Aorta (tissue), 5 donors: ENCODE results near the gene SHC4. TPM values are rescaled to one million over a fixed set of nuclear protein-coding genes. Genes with fewer than 3 reads are reported as not detected.

Experiments used
- ATAC-seq: fragments of 200-7000 bp; cut with Tn5 transposase; one replicate; pipeline ENCODE4 v1.9.1; 2022; ENCODE audit warnings: moderate library complexity; ENCODE audit not compliant: low FRiP score
- DNase-seq, 2 donors: peaks; one replicate each; pipeline ENCODE4 v3.0.0-alpha.2; 2020
- H3K27ac ChIP-seq, 2 donors: one replicate each; pipeline ENCODE4 v1.5.1; 2013; ENCODE audit warnings: low read length in 2 of 2, mild to moderate bottlenecking in 2 of 2, moderate library complexity in 2 of 2, control low read depth in 1 of 2, inconsistent platforms in 1 of 2, low read depth in 1 of 2
- H3K27me3 ChIP-seq, 2 donors: one replicate each; pipeline ENCODE4 v1.6.1; 2013; ENCODE audit warnings: control low read depth in 1 of 2, low read length in 1 of 2, mild to moderate bottlenecking in 1 of 2, moderate library complexity in 1 of 2; ENCODE audit not compliant: insufficient read depth in 2 of 2, control insufficient read depth in 1 of 2
- H3K36me3 ChIP-seq, 2 donors: one replicate each; pipeline ENCODE4 v1.6.1; 2013; ENCODE audit warnings: control low read depth in 1 of 2, low read length in 1 of 2, mild to moderate bottlenecking in 1 of 2; ENCODE audit not compliant: insufficient read depth in 2 of 2, control insufficient read depth in 1 of 2
- H3K4me1 ChIP-seq, 2 donors: one replicate each; pipeline ENCODE4 v1.6.1; 2013; ENCODE audit warnings: low read length in 2 of 2, control low read depth in 1 of 2, mild to moderate bottlenecking in 1 of 2, moderate library complexity in 1 of 2; ENCODE audit not compliant: insufficient read depth in 2 of 2, control insufficient read depth in 1 of 2
- H3K4me3 ChIP-seq, 2 donors: one replicate each; pipeline ENCODE4 v1.5.1; 2013; ENCODE audit warnings: low read length in 2 of 2, control low read depth in 1 of 2, mild to moderate bottlenecking in 1 of 2
- H3K9me3 ChIP-seq: one replicate; pipeline ENCODE4 v1.6.1; 2013; ENCODE audit warnings: mild to moderate bottlenecking, low read length; ENCODE audit not compliant: control insufficient read depth
- WGBS, 2 donors: extraction: QIAGEN DNeasy Blood & Tissue Kit; methylation state at CpG; one replicate each; pipeline ENCODE4 v1.1.7; 2013; 5-methylcytosine and 5-hydroxymethylcytosine counted together
- intact Hi-C, 2 donors: fragments of 100-400 bp; cut with DNase I; formaldehyde crosslinking; loops; one replicate each; pipeline versions ENCODE4 v1.14.2 to v1.15.0; 2022
- polyA plus RNA-seq, 2 donors: library from polyadenylated mRNA; stranded (reverse); fragments of 200-250 nt; gene quantifications; one replicate each; pipeline ENCODE4 v1.2.3, GENCODE V29; 2013
- total RNA-seq, 2 donors: library from RNA; stranded (reverse); fragmentation: NEBNext Ultra II Directional; extraction: Animal tissue kit (Norgen Biotek cat#: 25700); gene quantifications; one replicate each; pipeline ENCODE4 v1.2.1, GENCODE V29; 2021
- donor health status: healthy with polysubstance abuse.
- donor health status: Bipolar disorder and iron deficiency.
- donor health status: DM: no; HTN: no; CAD: no.
- donor health status: DM: no; HTN: no; CAD: no.
- donor health status: DM: yes; HTN: yes; CAD: no.

Gene SHC4
- total and polyA plus RNA-seq, 4 donors, result 4.4 to 18.6 (median 7.2) TPM

DNA sequence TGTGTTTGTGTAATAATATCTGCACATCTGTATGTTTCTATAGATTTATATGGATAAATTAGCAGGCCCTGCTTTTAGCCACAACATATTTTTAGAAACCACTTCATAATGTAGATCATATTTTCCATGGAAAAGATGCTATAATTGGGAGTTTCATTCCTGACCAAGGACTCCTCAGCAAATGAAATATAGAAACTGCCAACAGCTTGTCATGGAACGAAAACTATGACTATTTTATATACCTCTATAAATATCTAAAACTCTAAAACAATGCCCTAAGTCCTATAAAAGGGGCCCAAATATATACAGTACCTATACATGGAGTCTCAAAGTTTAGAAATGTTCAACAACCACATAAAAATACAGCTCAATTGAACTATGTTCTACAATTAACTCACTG, 57.9 kb downstream of the SHC4 start:
- Histone ChIP-seq H3K27ac (no peak overlapping the region), H3K4me3 (no peak overlapping the region), H3K36me3 (no peaks in the 10 kb centered on the region), H3K27me3 (no peaks in the 10 kb centered on the region), H3K4me1 (peaks cover 0 to 3% of the 10 kb centered on the region in 2 donors), H3K9me3 (no peaks in the 10 kb centered on the region)
- intact Hi-C loops, result no loop called here
- no peak for DNase-seq
- no peak for ATAC-seq
- 11% methylated on average over 1 of the region's 1 CpG for WGBS, 2 donors

DNA sequence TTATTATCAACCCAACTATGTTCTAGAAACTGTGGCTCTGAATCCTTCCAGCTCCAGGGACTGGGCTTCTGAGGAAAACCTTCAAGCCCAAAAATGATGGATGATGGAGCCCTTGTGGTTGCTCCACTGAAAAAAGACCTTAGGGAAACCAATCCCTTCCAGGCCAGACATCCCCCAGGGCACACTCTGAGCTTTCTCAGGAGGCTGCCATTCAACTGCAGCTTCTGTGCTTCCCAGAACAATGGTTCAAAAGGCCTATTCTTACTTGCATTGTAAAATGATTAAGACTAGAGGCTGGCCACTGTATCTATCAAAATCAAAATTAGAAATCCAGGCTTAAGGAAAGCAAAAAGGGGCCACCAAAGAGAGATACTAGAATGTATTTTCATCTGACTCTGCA, 58.5 kb downstream of the SHC4 start:
- no peak overlapping the region for H3K27ac ChIP-seq
- H3K36me3 ChIP-seq, result no peaks in the 10 kb centered on the region
- no peaks in the 10 kb centered on the region for H3K27me3 ChIP-seq
- intact Hi-C loops, result no loop called here
- DNase-seq, result no peak
- no peaks in the 10 kb centered on the region for H3K9me3 ChIP-seq
- no peak for ATAC-seq
- peaks cover 0 to 3% of the 10 kb centered on the region in 2 donors for H3K4me1 ChIP-seq
- H3K4me3 ChIP-seq, result no peak overlapping the region

DNA sequence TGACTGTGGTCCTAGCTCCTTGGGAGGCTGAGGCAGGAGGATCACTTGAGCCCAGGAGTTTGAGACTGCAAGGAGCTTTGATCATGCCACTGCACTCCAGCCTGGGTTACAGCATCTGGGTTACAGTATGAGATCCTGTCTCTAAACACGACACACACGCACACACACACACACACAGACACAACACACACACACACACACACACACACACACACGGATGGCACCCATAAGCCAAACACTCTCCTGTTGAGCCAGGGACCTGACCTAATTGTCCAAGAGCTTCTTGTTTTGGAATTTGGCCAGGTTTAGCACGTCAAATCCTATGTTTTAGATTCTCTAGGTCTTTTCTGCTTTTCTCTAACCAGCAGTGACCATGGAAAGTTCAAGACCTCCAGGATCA, 59.0 kb downstream of the SHC4 start:
- Histone ChIP-seq H3K9me3 (no peaks in the 10 kb centered on the region), H3K36me3 (no peaks in the 10 kb centered on the region), H3K4me3 (no peak overlapping the region), H3K27ac (no peak overlapping the region), H3K4me1 (peaks cover 0 to 3% of the 10 kb centered on the region in 2 donors), H3K27me3 (no peaks in the 10 kb centered on the region)
- 88 to 91% methylated on average over 4 of the region's 4 CpGs for WGBS, 2 donors
- DNase-seq (no peak), ATAC-seq (no peak)
- intact Hi-C loops, result no loop called here

DNA sequence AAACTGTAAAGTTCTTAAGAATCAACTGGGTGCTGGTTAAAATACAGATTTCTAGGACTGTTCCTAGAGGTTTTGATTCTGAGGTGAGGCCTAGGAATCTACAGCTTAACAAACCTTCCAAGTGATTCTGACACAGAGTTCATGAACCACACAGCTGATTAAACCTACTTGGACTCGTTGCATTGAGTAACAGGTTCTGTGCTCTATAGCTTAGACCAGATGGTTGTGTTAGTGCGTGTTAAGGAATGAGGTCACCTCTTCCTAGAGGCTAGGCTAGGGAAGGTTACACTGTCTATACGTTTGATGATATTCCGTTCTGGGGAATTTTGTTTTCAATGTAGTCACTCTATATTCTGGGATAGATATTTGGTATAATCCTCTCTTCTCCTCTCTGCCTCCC, 63.9 kb downstream of the SHC4 start:
- 93 to 98% methylated on average over 4 of the region's 4 CpGs for WGBS, 2 donors
- intact Hi-C loops, result no loop called here
- no peak overlapping the region for H3K27ac ChIP-seq

DNA sequence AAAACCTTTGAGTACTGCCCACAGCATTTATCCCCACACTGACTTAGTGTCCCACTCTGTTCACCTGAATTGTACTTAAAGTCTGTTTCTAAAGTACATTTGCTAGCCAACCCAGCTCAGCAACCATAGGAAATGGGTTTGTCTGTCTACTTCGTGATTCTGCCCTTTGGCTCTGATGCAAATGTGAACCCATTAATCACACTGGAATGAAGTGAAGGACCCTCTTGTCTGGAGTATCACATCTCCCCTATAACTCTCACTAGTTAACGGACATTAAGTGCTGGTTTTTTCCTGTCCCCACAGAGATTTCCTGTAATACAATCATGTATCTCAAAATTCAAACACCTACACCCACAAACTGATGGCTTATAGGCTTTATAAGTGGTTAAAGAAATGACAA, 65.3 kb downstream of the SHC4 start:
- no peaks in the 10 kb centered on the region for H3K36me3 ChIP-seq
- H3K27ac ChIP-seq, result no peak overlapping the region
- intact Hi-C loops, result no loop called here
- no peaks in the 10 kb centered on the region for H3K4me1 ChIP-seq
- 87 to 93% methylated on average over 2 of the region's 2 CpGs for WGBS, 2 donors
- DNase-seq (no peak), ATAC-seq (no peak)
- H3K4me3 ChIP-seq, result no peak overlapping the region
- no peaks in the 10 kb centered on the region for H3K9me3 ChIP-seq
- H3K27me3 ChIP-seq, result no peaks in the 10 kb centered on the region

More for the DNA sequence above, 63.9 kb downstream of the SHC4 start:
- no peaks in the 10 kb centered on the region for H3K27me3 ChIP-seq
- H3K36me3 ChIP-seq, result no peaks in the 10 kb centered on the region
- ATAC-seq (no peak), DNase-seq (no peak)
- H3K4me1 ChIP-seq, result no peaks in the 10 kb centered on the region
- H3K9me3 ChIP-seq, result no peaks in the 10 kb centered on the region
- no peak overlapping the region for H3K4me3 ChIP-seq

DNA sequence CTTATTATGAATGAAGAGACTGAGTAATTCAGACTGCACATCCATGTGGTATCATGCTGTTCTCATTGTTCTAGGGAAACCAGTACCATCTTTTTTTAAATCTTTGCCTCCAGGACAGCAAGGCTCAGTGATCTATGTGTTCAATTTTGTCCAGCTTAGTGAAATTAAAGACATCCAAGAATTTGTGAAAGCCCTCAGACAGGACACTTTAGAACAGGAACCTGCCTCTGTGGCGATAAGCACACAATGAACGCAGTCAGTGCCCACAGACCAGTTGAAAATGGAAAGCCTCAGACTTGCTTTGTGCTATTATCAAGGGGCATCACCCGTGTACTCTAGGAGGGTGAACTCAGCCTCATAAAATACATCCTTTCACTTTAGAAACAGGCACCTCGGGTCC, 65.7 kb downstream of the SHC4 start:
- 83 to 87% methylated on average over 4 of the region's 4 CpGs for WGBS, 2 donors
- ATAC-seq (no peak), DNase-seq (no peak)
- Histone ChIP-seq H3K9me3 (no peaks in the 10 kb centered on the region), H3K36me3 (no peaks in the 10 kb centered on the region), H3K4me3 (peak overlapping the region; percentile 12 to 37), H3K27me3 (no peaks in the 10 kb centered on the region), H3K4me1 (no peaks in the 10 kb centered on the region), H3K27ac (no peak overlapping the region)
- intact Hi-C loops, result no loop called here

DNA sequence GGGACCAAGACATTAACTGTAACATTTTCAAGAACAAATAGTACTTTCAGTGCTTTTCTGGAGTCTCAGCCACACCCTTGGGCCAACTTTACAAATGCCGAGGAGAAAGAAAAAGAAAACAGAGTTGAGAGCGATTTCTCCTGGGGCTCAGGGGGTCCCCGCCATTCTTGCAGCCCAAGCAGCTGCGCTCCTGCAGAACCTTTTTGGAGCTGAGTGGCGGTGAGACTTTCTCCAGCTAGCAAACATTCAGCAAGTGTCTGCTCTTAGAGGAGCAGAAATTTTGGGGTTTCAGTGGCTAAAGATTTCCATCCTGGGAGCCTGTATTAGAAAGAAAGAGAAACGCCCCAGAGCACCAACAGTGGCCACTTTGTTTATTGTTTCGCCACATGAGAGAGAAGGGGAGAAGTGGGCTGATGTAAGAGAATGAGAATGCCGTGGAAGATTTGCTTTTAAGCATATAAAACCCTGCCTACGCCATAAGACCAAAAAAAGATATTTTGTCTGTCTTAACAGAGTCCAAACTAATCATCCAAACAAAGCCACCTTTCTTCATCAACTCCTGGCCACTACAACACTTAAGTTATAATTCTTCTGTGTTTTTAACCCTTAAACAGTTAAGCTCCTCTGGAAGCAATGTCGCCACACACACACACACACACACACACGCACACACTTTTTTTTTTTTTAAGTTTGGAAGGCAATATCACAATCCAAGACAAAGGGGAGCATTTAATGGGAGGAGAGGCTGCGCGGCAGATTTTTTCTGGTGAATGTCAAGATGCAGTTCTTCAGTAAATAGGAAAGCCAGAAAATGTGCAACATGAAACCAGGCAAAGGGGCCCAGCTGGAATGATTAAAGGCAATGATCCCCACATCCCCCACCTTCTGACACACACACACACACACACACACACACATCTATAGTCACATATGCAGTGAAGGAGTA, 66.6 kb downstream of the SHC4 start:
- no peaks in the 10 kb centered on the region for H3K36me3 ChIP-seq
- WGBS, 2 donors, result 12 to 19% methylated on average over 13 of the region's 13 CpGs

DNA sequence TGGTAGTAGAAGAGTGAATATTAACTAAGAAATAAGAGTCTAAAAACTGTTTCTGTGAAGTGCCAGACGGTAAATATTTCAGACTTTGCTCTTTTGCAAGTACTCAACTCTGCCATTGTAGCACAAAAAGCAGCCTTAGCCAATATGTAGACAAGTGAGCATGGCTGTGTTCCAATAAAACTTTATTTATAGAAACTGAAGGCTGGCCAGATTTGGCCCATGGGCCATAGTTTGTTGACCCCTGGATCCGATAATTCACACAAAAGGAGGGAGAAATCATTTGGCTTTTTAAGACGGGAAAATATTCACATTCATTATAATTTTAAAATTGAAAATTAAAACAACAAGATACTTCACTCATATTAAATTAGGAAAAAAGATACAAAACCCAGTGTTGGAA, 70.4 kb downstream of the SHC4 start:
- Histone ChIP-seq H3K9me3 (no peaks in the 10 kb centered on the region), H3K4me3 (no peak overlapping the region), H3K4me1 (peaks cover 0 to 3% of the 10 kb centered on the region in 2 donors), H3K27ac (no peak overlapping the region), H3K27me3 (no peaks in the 10 kb centered on the region), H3K36me3 (no peaks in the 10 kb centered on the region)
- 37% methylated on average over 3 of the region's 3 CpGs for WGBS, 2 donors
- intact Hi-C loops, result no loop called here
- ATAC-seq (no peak), DNase-seq (no peak)

More for the DNA sequence above, 66.6 kb downstream of the SHC4 start:
- Histone ChIP-seq H3K27ac (peak overlapping the region in 1 of 2 donors; percentile 41), H3K27me3 (no peaks in the 10 kb centered on the region), H3K4me1 (no peaks in the 10 kb centered on the region), H3K9me3 (no peaks in the 10 kb centered on the region), H3K4me3 (peak overlapping the region; percentile 37 to 46)
- ATAC-seq (peak; percentile 78), DNase-seq (no peak)
- intact Hi-C loops, result no loop called here

DNA sequence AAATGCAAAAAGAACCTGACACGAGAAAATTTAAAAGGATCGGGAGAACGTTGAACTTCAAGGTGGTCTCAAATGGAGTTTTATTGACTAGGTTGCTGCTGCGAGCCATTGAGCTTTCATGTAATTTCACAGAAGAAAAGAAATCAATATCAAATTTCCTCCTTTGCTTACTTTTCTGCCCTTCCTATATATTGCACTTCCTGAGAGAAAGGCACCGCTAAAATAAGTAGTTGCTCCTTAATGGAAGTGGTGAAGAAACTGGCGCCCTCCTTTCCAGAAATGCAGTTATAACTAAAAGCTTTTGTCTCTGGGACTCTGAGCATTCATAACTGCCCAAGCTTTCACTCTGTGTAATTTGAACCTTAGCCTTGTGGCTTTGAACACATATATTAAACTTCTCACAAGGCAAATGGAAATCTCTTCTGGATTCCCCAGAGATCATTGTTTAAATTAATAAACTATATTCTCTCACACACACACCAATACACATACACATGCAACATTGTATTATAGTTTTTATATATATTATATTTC, 72.4 kb downstream of the SHC4 start:
- Histone ChIP-seq H3K27ac (no peak overlapping the region), H3K4me3 (no peak overlapping the region), H3K36me3 (no peaks in the 10 kb centered on the region), H3K27me3 (no peaks in the 10 kb centered on the region), H3K9me3 (no peaks in the 10 kb centered on the region), H3K4me1 (peaks cover 0 to 3% of the 10 kb centered on the region in 2 donors)
- no peak for DNase-seq
- no peak for ATAC-seq
- WGBS, 2 donors, result 87 to 90% methylated on average over 6 of the region's 6 CpGs
- intact Hi-C loops, result no loop called here
